Upper lobe of left lung (tissue), 6 donors: Measurements from ENCODE around the gene TAAR9. TPM values are rescaled to one million over a fixed set of nuclear protein-coding genes. Genes with fewer than 3 reads are reported as not detected.

Experiments
- ATAC-seq, 2 donors: fragments of 200-7000 bp; cut with Tn5 transposase; one replicate each; pipeline ENCODE4 v1.9.1; 2022; ENCODE audit warnings: mild to moderate bottlenecking in 2 of 2, moderate library complexity in 2 of 2; ENCODE audit not compliant: low FRiP score in 2 of 2
- DNase-seq, 2 donors: peaks; one replicate each; pipeline ENCODE4 v3.0.0-alpha.2; 2019 to 2020
- H3K27ac ChIP-seq, 4 donors: fragments of 200-600 bp; sonication (generic); one replicate each; pipeline ENCODE4 v1.5.1; 2016 to 2019
- H3K27me3 ChIP-seq, 4 donors: fragments of 200-600 bp; sonication (generic); one replicate each; pipeline ENCODE4 v1.5.1; 2017 to 2019
- H3K36me3 ChIP-seq, 4 donors: fragments of 200-600 bp; sonication (generic); one replicate each; pipeline ENCODE4 v1.5.1; 2016 to 2019
- H3K4me1 ChIP-seq, 4 donors: fragments of 200-600 bp; sonication (generic); one replicate each; pipeline ENCODE4 v1.5.1; 2018 to 2019
- H3K4me3 ChIP-seq, 4 donors: fragments of 200-600 bp; sonication (generic); one replicate each; pipeline ENCODE4 v1.5.1; 2017 to 2019; ENCODE audit warnings: mild to moderate bottlenecking in 2 of 4, moderate library complexity in 1 of 4
- H3K9me3 ChIP-seq, 4 donors: fragments of 200-600 bp; sonication (generic); one replicate each; pipeline ENCODE4 v1.5.1; 2018 to 2019
- EP300 ChIP-seq, 4 donors: sonication (generic); formaldehyde crosslinking; IDR thresholded peaks; one replicate each; pipeline ENCODE4 v1.5.1; 2017; ENCODE audit warnings: antibody characterized with exemption in 4 of 4, control low read depth in 2 of 4
- POLR2A ChIP-seq, 4 donors: fragments of 450-650 bp; IDR thresholded peaks; one replicate each; pipeline ENCODE4 v1.5.1; 2016 to 2017; ENCODE audit warnings: antibody characterized with exemption in 4 of 4, mild to moderate bottlenecking in 2 of 4
- POLR2AphosphoS5 ChIP-seq, 2 donors: sonication (generic); formaldehyde crosslinking; IDR thresholded peaks; one replicate each; pipeline ENCODE4 v1.5.1; 2017; ENCODE audit warnings: antibody characterized with exemption in 2 of 2
- WGBS, 2 donors: methylation state at CpG; one replicate each; pipeline ENCODE4 v1.1.5; 2017 to 2018; 5-methylcytosine and 5-hydroxymethylcytosine counted together
- small RNA-seq, 4 donors: library from RNA; depleted of rRNA; stranded (forward); fragments of <200 nt; gene quantifications; one replicate each; pipeline ENCODE3, GENCODE V24; 2016
- total RNA-seq, 6 donors: library from RNA; depleted of rRNA in 4 of 6; stranded (reverse); fragments of >200 nt in 4 of 6; gene quantifications; one replicate each; pipeline versions ENCODE4 v1.1.0 to v1.2.1, GENCODE V29; 2016 to 2021
- TF ChIP-seq, protein P1 (sequence below), 6 experiments: fragments of 450-650 bp in 4 of 6; fragments of 200-600 bp in 2 of 6; sonication (generic) in 2 of 6; IDR thresholded peaks; one replicate each; pipeline ENCODE4 v1.5.1; 2016 to 2019; ENCODE audit warnings: antibody characterized with exemption in 6 of 6
- donor health status: DM: no; HTN: no; CAD: no; lungs with moderate emphysema.
- donor health status: DM: no; HTN: yes; CAD: no; lungs with severe emphysema.

TAAR9 gene
- total RNA-seq, 6 donors from 2014 or later = not detected

DNA sequence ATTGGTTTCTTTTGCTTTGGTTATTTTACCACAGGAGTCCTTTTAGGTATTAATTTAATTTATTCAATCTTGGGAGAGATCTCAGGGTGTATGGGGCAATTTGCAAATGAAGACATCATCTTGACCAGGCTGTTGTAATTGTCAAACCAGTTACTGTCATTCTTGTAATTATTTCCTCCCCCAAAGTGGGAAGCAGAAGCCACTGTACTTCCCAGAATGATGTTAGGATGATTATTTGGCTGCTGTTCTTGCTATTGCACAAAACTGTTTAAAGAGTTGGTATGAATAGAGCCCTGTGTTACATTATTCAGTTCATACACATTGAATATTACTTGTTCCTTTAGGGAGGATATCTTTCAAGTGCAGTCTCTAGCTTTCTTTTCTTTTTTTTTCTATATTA is 33.7 kb downstream of the TAAR9 start:
- Histone ChIP-seq H3K27me3 (no peaks in the 10 kb centered on the region), H3K4me3 (no peak overlapping the region), H3K36me3 (no peaks in the 10 kb centered on the region), H3K4me1 (no peaks in the 10 kb centered on the region), H3K27ac (no peak overlapping the region), H3K9me3 (no peaks in the 10 kb centered on the region)
- no peak for ATAC-seq
- TF ChIP-seq POLR2A (IDR thresholded peaks at IDR 0.05) = no peak
- TF ChIP-seq POLR2AphosphoS5 (IDR thresholded peaks at IDR 0.05) = no peak
- TF ChIP-seq EP300 (IDR thresholded peaks at IDR 0.05) = no peak
- TF ChIP-seq, protein P1, sequence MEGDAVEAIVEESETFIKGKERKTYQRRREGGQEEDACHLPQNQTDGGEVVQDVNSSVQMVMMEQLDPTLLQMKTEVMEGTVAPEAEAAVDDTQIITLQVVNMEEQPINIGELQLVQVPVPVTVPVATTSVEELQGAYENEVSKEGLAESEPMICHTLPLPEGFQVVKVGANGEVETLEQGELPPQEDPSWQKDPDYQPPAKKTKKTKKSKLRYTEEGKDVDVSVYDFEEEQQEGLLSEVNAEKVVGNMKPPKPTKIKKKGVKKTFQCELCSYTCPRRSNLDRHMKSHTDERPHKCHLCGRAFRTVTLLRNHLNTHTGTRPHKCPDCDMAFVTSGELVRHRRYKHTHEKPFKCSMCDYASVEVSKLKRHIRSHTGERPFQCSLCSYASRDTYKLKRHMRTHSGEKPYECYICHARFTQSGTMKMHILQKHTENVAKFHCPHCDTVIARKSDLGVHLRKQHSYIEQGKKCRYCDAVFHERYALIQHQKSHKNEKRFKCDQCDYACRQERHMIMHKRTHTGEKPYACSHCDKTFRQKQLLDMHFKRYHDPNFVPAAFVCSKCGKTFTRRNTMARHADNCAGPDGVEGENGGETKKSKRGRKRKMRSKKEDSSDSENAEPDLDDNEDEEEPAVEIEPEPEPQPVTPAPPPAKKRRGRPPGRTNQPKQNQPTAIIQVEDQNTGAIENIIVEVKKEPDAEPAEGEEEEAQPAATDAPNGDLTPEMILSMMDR (IDR thresholded peaks at IDR 0.05) = no peak
- no peak for DNase-seq

DNA sequence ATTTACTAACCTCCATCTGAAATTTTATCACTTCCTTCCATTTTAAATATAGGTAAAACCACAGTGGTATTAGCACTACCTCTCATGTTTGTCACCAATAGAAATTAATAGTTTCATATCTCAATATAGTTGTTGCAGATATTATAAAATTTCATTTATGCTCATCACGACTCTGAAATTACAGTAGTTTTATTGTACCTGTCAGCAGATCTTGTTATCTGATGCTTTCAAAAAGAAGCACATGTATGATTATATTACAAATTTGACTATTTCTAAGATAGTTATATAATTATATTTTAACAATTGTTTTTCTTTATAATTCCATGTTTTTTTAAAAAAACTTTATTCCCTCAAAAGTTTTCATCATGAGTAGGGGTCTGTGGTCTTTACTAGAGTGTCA is 46.6 kb downstream of the TAAR9 start:
- DNase-seq (no peak), ATAC-seq (no peak)
- no peak for TF ChIP-seq POLR2A (IDR thresholded peaks at IDR 0.05)
- no peak for TF ChIP-seq POLR2AphosphoS5 (IDR thresholded peaks at IDR 0.05)
- TF ChIP-seq, protein P1 (IDR thresholded peaks at IDR 0.05) = no peak
- no peak for TF ChIP-seq EP300 (IDR thresholded peaks at IDR 0.05)
- 86 to 93% methylated on average over 1 of the region's 1 CpG for WGBS, 2 donors
- Histone ChIP-seq H3K27me3 (no peaks in the 10 kb centered on the region), H3K4me3 (no peak overlapping the region), H3K36me3 (no peaks in the 10 kb centered on the region), H3K4me1 (no peaks in the 10 kb centered on the region), H3K27ac (no peak overlapping the region), H3K9me3 (no peaks in the 10 kb centered on the region)

DNA sequence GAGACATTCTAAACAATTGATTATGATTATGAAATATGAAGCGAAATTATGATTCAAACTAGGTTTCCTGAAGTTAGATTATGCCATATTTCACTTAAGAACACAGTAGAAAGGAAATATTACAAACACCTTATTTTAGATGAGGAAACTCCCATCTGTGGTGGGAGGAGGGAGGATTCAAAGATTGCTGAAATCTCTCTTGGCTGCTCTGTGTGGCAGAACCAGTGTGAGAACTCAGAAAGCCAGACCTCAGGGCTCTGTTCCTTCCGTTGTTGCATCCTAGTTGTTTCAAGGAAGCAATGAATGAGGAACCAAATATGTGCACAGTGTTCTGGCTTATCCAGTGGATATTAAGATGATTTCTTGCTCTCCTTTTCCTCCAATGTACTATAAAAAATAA is 49.3 kb downstream of the TAAR9 start:
- WGBS, 2 donors = 42 to 62% methylated on average over 2 of the region's 2 CpGs
- no peak overlapping the region for H3K27ac ChIP-seq
- no peak overlapping the region for H3K4me3 ChIP-seq
- no peak for TF ChIP-seq POLR2AphosphoS5 (IDR thresholded peaks at IDR 0.05)
- TF ChIP-seq, protein P1 (IDR thresholded peaks at IDR 0.05) = no peak
- TF ChIP-seq EP300 (IDR thresholded peaks at IDR 0.05) = no peak
- no peak for TF ChIP-seq POLR2A (IDR thresholded peaks at IDR 0.05)
- no peaks in the 10 kb centered on the region for H3K36me3 ChIP-seq
- peak in 1 of 2 donors; percentile 58 for ATAC-seq
- no peaks in the 10 kb centered on the region for H3K27me3 ChIP-seq
- H3K4me1 ChIP-seq = no peaks in the 10 kb centered on the region
- DNase-seq = peak in 1 of 2 donors; percentile 34
- H3K9me3 ChIP-seq = no peaks in the 10 kb centered on the region

Small RNA genes lying within 50 kb of the gene (small RNA-seq; reads per million reads assigned to genes)
- 0 reads per million in 4 donors for gene TAAR7P

Other genes with a start within 250 kb of the TAAR9 start
- gene MOXD1, start 136.8 kb upstream of the TAAR9 start, total RNA-seq = 10 to 100 TPM in 4 of 6 donors, 1 to 10 TPM in 2; 3.5 to 24.4 (median 11.0) TPM
- gene STX7, start 25.2 kb upstream of the TAAR9 start, total RNA-seq = 10 to 100 TPM; 23.2 to 86.6 (median 44.8) TPM
- gene TAAR8, start 14.4 kb downstream of the TAAR9 start, total RNA-seq = not detected
- gene TAAR6, start 32.0 kb downstream of the TAAR9 start, total RNA-seq = not detected
- gene TAAR5, start 51.5 kb downstream of the TAAR9 start, total RNA-seq = not detected
- not detected for gene TAAR2, start 86.0 kb downstream of the TAAR9 start, total RNA-seq
- not detected for gene TAAR1, start 120.9 kb downstream of the TAAR9 start, total RNA-seq
- 1 to 10 TPM in 5 of 6 donors, under 1 TPM in 1; 0.67 to 9.4 (median 4.7) TPM for gene VNN1, start 175.8 kb downstream of the TAAR9 start, total RNA-seq
- gene VNN2, start 219.6 kb downstream of the TAAR9 start, total RNA-seq = 10 to 100 TPM in 5 of 6 donors, 1 to 10 TPM in 1; 5.2 to 29.3 (median 16.9) TPM